ENCODE measurements around the gene WDR37.

DNA sequence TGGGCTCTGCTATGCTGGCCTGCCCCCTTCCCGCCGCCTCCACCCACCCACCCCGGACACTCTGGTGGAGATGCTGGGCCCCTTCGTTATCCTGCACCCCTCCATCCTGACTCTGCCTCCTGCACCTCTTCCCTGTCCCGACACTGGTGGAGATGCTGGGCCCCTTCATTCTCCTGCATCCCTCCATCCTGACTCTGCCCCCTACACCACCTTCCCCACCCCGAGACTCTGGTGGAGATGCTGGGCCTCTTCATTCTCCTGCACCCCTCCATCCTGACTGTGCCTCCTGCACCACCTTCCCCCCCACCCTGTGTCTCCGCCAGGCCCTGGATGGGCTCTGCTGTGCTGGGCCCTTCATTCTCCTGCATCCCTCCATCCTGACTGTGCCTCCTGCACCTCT is 45.5 kb upstream of the WDR37 start:
- TF ChIP-seq, protein P1, sequence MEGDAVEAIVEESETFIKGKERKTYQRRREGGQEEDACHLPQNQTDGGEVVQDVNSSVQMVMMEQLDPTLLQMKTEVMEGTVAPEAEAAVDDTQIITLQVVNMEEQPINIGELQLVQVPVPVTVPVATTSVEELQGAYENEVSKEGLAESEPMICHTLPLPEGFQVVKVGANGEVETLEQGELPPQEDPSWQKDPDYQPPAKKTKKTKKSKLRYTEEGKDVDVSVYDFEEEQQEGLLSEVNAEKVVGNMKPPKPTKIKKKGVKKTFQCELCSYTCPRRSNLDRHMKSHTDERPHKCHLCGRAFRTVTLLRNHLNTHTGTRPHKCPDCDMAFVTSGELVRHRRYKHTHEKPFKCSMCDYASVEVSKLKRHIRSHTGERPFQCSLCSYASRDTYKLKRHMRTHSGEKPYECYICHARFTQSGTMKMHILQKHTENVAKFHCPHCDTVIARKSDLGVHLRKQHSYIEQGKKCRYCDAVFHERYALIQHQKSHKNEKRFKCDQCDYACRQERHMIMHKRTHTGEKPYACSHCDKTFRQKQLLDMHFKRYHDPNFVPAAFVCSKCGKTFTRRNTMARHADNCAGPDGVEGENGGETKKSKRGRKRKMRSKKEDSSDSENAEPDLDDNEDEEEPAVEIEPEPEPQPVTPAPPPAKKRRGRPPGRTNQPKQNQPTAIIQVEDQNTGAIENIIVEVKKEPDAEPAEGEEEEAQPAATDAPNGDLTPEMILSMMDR (IDR thresholded peaks at IDR 0.05): no peak
- TF ChIP-seq POLR2AphosphoS5 (IDR thresholded peaks at IDR 0.05; ENCODE audit: low read depth, low read length) (no peak), TCF7L2 (IDR thresholded peaks at IDR 0.05; ENCODE audit: low read depth, low read length) (no peak)
- TF ChIP-seq, protein P2, sequence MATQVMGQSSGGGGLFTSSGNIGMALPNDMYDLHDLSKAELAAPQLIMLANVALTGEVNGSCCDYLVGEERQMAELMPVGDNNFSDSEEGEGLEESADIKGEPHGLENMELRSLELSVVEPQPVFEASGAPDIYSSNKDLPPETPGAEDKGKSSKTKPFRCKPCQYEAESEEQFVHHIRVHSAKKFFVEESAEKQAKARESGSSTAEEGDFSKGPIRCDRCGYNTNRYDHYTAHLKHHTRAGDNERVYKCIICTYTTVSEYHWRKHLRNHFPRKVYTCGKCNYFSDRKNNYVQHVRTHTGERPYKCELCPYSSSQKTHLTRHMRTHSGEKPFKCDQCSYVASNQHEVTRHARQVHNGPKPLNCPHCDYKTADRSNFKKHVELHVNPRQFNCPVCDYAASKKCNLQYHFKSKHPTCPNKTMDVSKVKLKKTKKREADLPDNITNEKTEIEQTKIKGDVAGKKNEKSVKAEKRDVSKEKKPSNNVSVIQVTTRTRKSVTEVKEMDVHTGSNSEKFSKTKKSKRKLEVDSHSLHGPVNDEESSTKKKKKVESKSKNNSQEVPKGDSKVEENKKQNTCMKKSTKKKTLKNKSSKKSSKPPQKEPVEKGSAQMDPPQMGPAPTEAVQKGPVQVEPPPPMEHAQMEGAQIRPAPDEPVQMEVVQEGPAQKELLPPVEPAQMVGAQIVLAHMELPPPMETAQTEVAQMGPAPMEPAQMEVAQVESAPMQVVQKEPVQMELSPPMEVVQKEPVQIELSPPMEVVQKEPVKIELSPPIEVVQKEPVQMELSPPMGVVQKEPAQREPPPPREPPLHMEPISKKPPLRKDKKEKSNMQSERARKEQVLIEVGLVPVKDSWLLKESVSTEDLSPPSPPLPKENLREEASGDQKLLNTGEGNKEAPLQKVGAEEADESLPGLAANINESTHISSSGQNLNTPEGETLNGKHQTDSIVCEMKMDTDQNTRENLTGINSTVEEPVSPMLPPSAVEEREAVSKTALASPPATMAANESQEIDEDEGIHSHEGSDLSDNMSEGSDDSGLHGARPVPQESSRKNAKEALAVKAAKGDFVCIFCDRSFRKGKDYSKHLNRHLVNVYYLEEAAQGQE (IDR thresholded peaks at IDR 0.05; ENCODE audit: insufficient read depth in 1 of 2, low read depth in 2 of 2, low read length in 1 of 2): no peak
